LNCAP (cell line): ENCODE data around the gene LRRC47.

Experiments
- TF ChIP-seq, protein P1 (sequence below): fragments of 450-650 bp; IDR thresholded peaks from 2 replicates; pipeline ENCODE4 v1.5.1; 2017; ENCODE audit warnings: mild to moderate bottlenecking

Gene LRRC47

DNA sequence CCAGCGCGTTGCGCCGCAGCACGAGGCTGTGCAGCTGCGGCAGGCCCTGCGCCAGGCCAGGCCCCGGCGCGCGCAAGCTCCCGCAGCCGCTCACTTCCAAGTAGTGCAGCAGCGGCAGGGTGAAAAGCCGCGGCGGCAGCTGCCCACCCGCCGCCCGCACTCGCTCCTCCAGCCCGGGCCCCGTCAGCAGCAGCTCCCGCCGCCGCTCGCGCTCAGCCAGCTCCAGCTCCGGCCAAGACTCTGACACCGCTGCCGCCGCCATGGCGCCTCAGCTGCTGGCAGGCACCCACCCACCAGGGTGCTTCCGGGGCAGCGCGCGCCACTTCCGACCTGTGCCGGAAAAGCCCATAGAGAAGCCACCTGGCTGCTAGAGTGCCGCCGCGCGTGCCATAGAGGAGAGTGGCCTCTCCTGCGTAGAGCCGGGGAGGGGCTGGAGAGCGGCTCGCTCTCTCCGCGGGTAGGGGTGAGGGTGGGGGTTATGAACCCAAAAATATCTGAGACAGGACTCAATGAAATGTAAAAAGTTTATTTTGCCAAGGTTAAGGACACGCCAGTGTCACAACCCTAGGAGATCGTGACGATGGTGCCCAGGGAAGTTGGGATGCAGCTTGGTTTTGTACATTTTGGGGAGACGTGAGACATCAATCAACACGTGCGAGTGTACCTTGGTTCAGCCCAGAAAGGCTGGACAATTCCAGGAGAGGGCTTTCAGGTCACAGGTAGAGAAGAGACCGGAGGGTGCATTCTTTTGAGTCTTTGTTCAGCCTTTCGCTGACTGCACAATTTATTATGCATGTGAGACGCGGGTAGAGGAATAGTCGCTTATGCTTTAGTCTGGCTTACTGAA is at the start of gene LRRC47:
Gene LRRC47 (minus strand): TSS at position 284 of the 847 bp plus-strand sequence. CDS start 22 bp downstream, at position 262.
- TF ChIP-seq, protein P1, sequence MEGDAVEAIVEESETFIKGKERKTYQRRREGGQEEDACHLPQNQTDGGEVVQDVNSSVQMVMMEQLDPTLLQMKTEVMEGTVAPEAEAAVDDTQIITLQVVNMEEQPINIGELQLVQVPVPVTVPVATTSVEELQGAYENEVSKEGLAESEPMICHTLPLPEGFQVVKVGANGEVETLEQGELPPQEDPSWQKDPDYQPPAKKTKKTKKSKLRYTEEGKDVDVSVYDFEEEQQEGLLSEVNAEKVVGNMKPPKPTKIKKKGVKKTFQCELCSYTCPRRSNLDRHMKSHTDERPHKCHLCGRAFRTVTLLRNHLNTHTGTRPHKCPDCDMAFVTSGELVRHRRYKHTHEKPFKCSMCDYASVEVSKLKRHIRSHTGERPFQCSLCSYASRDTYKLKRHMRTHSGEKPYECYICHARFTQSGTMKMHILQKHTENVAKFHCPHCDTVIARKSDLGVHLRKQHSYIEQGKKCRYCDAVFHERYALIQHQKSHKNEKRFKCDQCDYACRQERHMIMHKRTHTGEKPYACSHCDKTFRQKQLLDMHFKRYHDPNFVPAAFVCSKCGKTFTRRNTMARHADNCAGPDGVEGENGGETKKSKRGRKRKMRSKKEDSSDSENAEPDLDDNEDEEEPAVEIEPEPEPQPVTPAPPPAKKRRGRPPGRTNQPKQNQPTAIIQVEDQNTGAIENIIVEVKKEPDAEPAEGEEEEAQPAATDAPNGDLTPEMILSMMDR, result no peak

DNA sequence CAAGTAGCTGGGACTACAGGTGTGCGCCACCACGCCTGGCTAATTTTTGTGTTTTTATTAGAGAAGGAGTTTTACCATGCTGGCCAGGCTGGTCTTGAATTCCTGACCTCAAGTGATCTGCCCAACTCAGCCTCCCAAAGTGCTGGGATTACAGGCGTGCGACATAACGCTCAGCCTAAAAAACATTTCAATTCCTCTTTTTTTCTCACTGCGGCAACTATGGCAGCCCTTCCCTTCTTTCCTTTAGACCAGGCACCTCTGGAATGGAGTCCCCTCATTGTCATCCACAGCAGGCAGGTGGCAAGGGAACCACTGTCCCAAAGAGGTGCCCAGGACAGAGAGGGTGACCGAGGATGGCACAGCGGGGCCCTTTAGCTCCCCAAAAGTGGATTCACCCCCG is 46.6 kb upstream of the LRRC47 start:
- TF ChIP-seq, protein P1, result no peak

DNA sequence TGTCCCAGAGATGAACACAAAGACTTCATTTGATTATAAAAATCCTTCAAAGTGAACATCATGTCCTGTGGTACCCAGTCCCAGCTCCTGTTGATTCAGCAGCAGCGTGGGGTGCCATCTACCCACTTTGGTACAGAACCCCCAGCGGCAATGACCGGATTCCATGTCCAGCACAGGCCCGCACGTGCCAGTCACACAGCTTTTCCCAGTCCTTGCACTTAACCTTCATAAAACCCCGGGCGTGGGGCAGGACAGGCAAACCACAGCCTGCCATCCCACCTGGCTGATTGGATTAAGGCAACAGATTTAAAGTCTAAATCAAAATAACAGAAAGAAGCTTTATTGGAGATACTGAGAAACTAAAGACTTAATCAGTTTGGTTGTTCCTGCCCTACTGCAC is 45.2 kb upstream of the LRRC47 start:
- TF ChIP-seq, protein P1, result no peak

DNA sequence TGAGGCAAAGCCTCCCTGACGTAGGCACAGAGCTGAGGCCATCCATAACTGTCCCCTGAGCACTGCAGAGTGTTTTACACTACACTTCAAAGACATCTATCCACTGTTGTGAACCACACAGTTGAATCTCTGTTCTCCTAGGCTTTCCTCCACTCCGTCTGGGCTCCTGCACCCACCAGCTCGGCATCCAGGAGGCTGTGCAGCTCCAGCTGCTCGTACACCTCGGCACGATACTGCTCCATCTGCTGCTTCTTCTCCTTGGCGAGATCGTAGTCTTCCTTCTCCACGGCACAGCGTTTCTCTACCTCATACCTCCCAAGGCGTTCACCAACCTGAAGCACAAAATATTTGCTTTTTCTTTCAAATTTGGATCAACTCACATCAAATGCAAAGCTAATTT is 42.5 kb upstream of the LRRC47 start:
- TF ChIP-seq, protein P1, result no peak

DNA sequence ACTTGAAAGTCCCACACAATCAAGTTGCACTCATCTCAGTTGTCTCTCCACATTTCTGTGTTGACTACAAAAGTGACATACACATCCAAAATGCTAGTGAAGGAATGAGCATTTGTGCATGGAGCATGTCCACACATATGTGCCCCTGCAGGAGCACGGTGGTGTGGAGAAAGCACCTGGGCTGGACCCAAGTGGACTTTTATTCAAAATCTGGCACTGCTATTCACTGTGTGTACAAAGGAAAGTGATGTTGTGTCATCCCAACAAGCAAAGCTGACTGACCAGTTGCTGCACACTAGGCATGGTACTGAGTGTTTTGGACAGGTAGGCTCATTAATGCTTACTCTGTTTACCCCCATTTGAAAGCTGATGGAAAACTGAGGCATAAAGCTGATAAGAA is 41.4 kb upstream of the LRRC47 start:
- TF ChIP-seq, protein P1, result no peak

DNA sequence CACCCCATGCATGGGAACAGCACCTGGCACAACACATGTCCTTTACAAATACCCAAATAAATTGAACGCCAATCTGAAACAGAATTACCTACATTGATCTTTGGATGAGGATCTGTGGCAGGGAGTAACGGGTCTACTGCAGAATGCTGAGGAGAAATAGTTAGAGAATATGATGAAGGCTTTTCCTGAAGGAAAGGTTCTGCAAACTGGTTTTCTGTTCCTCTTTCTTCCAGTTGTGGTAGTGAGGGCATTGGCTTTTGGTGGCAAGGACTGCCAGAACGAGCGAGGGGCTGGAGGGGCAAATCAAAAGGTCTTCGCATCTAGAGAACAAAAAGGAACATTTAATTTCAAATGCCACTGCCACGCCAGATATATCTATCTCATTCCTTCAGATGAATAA is 40.9 kb upstream of the LRRC47 start:
- TF ChIP-seq, protein P1, result no peak

DNA sequence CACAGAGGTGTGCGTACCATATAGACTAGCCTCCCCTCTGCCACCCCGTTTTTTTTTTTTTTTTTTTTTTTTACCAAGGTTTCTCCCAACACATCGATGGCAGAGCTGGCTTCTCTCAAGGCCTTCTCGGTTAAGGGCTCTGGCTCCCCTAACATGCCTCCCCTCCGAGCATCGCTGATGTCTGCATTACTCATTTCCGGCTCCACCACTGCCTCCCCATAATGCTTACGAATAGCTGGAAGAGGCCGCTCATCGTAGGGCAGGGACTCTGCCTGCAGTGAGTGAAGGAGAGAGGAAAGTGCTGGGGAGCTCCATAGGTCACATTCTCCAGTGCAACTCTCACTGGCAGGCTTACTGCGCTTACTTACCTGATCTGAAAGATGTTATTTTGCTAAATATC is 40.1 kb upstream of the LRRC47 start:
- TF ChIP-seq, protein P1, result no peak
